NOMO-1 (cell line): Measurements from ENCODE around the gene COL23A1.

Experiments used
- DNase-seq, 2 experiments: peaks; one replicate each; lab custom pipeline; 2025; ENCODE audit not compliant: unreplicated experiment in 2 of 2; lab: John Stamatoyannopoulos, UW

Gene COL23A1

GRCh38 chr5:178465228-178465860, 124.8 kb downstream of the COL23A1 start:
- no peak for DNase-seq

GRCh38 chr5:178464431-178465048, 125.7 kb downstream of the COL23A1 start:
- no peak for DNase-seq

GRCh38 chr5:178463321-178464155, 126.7 kb downstream of the COL23A1 start:
- no peak for DNase-seq

GRCh38 chr5:178462816-178463215, 127.4 kb downstream of the COL23A1 start:
- DNase-seq, result peak; percentile 76 to 87

- DNase-seq, result no peak
These were observed 128.1 kb downstream of the COL23A1 start for GRCh38 chr5:178462076-178462475.

- peak; percentile 54 to 66 for DNase-seq
These were observed 129.0 kb downstream of the COL23A1 start for GRCh38 chr5:178461004-178461730.

GRCh38 chr5:178460598-178460997, 129.6 kb downstream of the COL23A1 start:
- DNase-seq, result no peak

- DNase-seq, result no peak
These were observed 130.0 kb downstream of the COL23A1 start for GRCh38 chr5:178460174-178460573.

- DNase-seq, result no peak
These were observed 132.1 kb downstream of the COL23A1 start for GRCh38 chr5:178458140-178458539.

GRCh38 chr5:178457471-178457870, 132.7 kb downstream of the COL23A1 start:
- DNase-seq, result no peak

- no peak for DNase-seq
These were observed 134.7 kb downstream of the COL23A1 start for GRCh38 chr5:178455480-178455835.

- DNase-seq, result no peak
These were observed 135.2 kb downstream of the COL23A1 start for GRCh38 chr5:178454821-178455479.

GRCh38 chr5:178454303-178454702, 135.9 kb downstream of the COL23A1 start:
- no peak for DNase-seq

GRCh38 chr5:178453224-178453623, 137.0 kb downstream of the COL23A1 start:
- DNase-seq, result no peak

GRCh38 chr5:178450121-178451028, 139.8 kb downstream of the COL23A1 start:
- peak in 1 of 2 experiments; percentile 64 for DNase-seq

- no peak for DNase-seq
These were observed 140.8 kb downstream of the COL23A1 start for GRCh38 chr5:178449163-178450070.

- no peak for DNase-seq
These were observed 144.7 kb downstream of the COL23A1 start for GRCh38 chr5:178445534-178445933.

GRCh38 chr5:178442405-178443257, 147.6 kb downstream of the COL23A1 start:
- no peak for DNase-seq
